Gastroesophageal sphincter (tissue), 4 donors: ENCODE results near the gene CXXC5. TPM values are rescaled to one million over a fixed set of nuclear protein-coding genes. Genes with fewer than 3 reads are reported as not detected.

Experiments
- ATAC-seq: fragments of 150-250 bp; one replicate; pipeline ENCODE4 v1.9.1; 2016; ENCODE audit warnings: mild to moderate bottlenecking, moderate library complexity
- H3K27ac ChIP-seq, 4 donors: fragments of 200-600 bp; sonication (generic) in 3 of 4; 1 replicate in 3 of 4; 2 replicates in 1 of 4; pipeline ENCODE4 v1.5.1; 2016 to 2019
- H3K27me3 ChIP-seq: fragments of 200-600 bp; sonication (generic); one replicate; pipeline ENCODE4 v1.5.1; 2019
- H3K36me3 ChIP-seq, 2 donors: fragments of 200-600 bp; sonication (generic); one replicate each; pipeline ENCODE4 v1.5.1; 2019; ENCODE audit warnings: control low read depth in 1 of 2
- H3K4me1 ChIP-seq, 3 donors: fragments of 200-600 bp; sonication (generic); 1 replicate in 2 of 3; 2 replicates in 1 of 3; pipeline ENCODE4 v1.5.1; 2016 to 2019; ENCODE audit warnings: control low read depth in 2 of 3
- H3K4me3 ChIP-seq, 2 donors: fragments of 200-600 bp; sonication (generic); one replicate each; pipeline ENCODE4 v1.5.1; 2019; ENCODE audit warnings: mild to moderate bottlenecking in 1 of 2, moderate library complexity in 1 of 2
- H3K9me3 ChIP-seq, 3 donors: fragments of 200-600 bp; sonication (generic); one replicate each; pipeline ENCODE4 v1.5.1; 2017 to 2019; ENCODE audit warnings: control low read depth in 2 of 3
- EP300 ChIP-seq: sonication (generic); formaldehyde crosslinking; IDR thresholded peaks from one replicate; pipeline ENCODE4 v1.6.1; 2017; ENCODE audit warnings: antibody characterized with exemption, mild to moderate bottlenecking
- POLR2A ChIP-seq, 2 donors: fragments of 450-650 bp; IDR thresholded peaks; one replicate each; pipeline ENCODE4 v1.6.1; 2017; ENCODE audit warnings: antibody characterized with exemption in 2 of 2, mild to moderate bottlenecking in 2 of 2, moderate library complexity in 1 of 2
- POLR2AphosphoS5 ChIP-seq: sonication (generic); formaldehyde crosslinking; IDR thresholded peaks from one replicate; pipeline ENCODE4 v1.6.1; 2017; ENCODE audit warnings: antibody characterized with exemption
- WGBS, 2 donors: methylation state at CpG; one replicate each; pipeline ENCODE4 v1.1.5; 2018; ENCODE audit warnings: low coverage in 1 of 2; 5-methylcytosine and 5-hydroxymethylcytosine counted together
- total RNA-seq, 4 donors: library from RNA; depleted of rRNA; stranded (reverse); fragments of >200 nt; gene quantifications; one replicate each; pipeline ENCODE4 v1.1.0, GENCODE V29; 2016
- TF ChIP-seq, protein P1 (sequence below), 4 experiments: fragments of 200-600 bp in 2 of 4; fragments of 450-650 bp in 2 of 4; sonication (generic) in 1 of 4; IDR thresholded peaks; one replicate each; pipeline ENCODE4 v1.5.1; 2017 to 2019; ENCODE audit warnings: antibody characterized with exemption in 4 of 4, mild to moderate bottlenecking in 2 of 4, moderate library complexity in 2 of 4

Gene CXXC5
- total RNA-seq, 4 donors from 2014 or later, result 30.0 to 50.7 (median 35.1) TPM

DNA sequence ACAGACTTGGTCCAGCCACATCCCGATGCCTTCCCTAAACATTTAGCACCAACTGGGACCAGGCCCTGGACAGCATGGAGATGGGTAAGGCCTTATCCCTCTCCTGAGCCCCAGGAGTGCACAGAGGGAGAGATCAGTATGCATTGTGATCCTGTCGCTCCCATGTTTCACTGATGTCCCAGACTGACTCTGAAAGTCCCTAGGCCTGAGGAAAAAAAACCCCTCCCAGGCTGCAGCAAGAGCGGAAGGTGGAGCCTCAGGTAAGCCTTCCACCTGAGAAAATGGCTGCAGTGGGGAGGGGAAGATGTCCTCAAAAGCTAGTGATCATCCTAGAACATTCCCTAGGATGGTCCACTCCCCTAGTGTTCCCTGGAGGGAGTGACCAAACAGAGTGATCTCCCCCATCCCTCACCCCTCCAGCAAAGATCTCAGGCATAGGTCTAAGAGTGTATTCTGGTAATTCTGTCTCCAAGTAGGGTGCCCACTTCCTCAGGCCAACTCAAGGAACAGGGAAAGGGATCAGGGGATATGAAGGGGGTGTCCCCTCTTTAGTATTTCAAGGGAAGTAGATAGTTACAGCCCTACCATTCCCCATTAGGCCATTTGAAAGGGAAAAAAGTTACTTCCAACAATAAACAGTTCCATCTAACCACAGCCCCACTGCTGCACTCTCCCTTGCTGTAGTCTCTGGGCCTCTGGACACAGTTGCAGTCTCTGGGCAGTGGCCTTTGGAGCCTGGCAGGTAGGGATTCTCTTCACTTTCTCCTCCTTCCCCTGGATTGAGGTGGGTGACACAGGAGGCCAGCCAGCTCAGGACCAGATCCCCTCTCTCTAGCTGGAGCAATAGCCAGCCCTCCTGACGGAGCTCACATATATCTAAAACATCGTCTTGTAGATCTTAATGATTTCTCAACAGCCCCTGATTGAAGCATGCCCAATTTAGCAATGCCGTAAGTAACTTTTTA, 6.8 kb upstream of the CXXC5 start:
- Histone ChIP-seq H3K36me3 (no peaks in the 10 kb centered on the region), H3K4me3 (no peak overlapping the region), H3K27me3 (no peaks in the 10 kb centered on the region), H3K4me1 (peaks cover 0 to 32% (median 18%) of the 10 kb centered on the region in 3 donors), H3K9me3 (no peaks in the 10 kb centered on the region), H3K27ac (no peak overlapping the region)
- WGBS, 2 donors, result 77 to 94% methylated on average over 4 to 5 of the region's 6 CpGs
- no peak for ATAC-seq
- TF ChIP-seq POLR2A (IDR thresholded peaks at IDR 0.05), result no peak
- TF ChIP-seq, protein P1, sequence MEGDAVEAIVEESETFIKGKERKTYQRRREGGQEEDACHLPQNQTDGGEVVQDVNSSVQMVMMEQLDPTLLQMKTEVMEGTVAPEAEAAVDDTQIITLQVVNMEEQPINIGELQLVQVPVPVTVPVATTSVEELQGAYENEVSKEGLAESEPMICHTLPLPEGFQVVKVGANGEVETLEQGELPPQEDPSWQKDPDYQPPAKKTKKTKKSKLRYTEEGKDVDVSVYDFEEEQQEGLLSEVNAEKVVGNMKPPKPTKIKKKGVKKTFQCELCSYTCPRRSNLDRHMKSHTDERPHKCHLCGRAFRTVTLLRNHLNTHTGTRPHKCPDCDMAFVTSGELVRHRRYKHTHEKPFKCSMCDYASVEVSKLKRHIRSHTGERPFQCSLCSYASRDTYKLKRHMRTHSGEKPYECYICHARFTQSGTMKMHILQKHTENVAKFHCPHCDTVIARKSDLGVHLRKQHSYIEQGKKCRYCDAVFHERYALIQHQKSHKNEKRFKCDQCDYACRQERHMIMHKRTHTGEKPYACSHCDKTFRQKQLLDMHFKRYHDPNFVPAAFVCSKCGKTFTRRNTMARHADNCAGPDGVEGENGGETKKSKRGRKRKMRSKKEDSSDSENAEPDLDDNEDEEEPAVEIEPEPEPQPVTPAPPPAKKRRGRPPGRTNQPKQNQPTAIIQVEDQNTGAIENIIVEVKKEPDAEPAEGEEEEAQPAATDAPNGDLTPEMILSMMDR (IDR thresholded peaks at IDR 0.05), result no peak
- TF ChIP-seq POLR2AphosphoS5, result no peak
- TF ChIP-seq EP300, result no peak

DNA sequence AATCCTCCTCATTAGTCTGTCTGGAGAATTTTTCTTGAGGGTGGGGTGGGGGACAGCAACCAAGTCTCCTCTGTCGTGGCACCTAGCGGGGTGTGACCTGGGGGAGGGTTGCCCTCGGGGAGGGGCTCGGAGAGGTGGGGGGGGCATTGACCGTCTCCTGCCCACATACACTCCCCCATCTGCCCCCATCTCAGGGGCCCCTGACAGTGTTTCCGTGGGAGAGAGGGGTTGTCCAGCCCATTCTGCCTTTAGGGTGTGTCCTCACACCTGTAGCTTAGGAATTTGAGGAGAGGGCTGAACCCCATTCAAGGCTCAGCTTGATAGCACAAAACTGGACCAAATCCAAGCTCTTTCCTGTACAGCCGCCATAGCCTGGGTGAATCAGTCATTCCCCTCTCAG, 5.9 kb upstream of the CXXC5 start:
- TF ChIP-seq, protein P1 (IDR thresholded peaks at IDR 0.05), result no peak
- TF ChIP-seq EP300, result no peak
- TF ChIP-seq POLR2AphosphoS5, result no peak
- no peak for TF ChIP-seq POLR2A (IDR thresholded peaks at IDR 0.05)
- WGBS, 2 donors, result 67% methylated on average over 1 of the region's 7 CpGs; no CpG with 5 or more reads in 1 of the 2 donors
- no peak overlapping the region for H3K27ac ChIP-seq

DNA sequence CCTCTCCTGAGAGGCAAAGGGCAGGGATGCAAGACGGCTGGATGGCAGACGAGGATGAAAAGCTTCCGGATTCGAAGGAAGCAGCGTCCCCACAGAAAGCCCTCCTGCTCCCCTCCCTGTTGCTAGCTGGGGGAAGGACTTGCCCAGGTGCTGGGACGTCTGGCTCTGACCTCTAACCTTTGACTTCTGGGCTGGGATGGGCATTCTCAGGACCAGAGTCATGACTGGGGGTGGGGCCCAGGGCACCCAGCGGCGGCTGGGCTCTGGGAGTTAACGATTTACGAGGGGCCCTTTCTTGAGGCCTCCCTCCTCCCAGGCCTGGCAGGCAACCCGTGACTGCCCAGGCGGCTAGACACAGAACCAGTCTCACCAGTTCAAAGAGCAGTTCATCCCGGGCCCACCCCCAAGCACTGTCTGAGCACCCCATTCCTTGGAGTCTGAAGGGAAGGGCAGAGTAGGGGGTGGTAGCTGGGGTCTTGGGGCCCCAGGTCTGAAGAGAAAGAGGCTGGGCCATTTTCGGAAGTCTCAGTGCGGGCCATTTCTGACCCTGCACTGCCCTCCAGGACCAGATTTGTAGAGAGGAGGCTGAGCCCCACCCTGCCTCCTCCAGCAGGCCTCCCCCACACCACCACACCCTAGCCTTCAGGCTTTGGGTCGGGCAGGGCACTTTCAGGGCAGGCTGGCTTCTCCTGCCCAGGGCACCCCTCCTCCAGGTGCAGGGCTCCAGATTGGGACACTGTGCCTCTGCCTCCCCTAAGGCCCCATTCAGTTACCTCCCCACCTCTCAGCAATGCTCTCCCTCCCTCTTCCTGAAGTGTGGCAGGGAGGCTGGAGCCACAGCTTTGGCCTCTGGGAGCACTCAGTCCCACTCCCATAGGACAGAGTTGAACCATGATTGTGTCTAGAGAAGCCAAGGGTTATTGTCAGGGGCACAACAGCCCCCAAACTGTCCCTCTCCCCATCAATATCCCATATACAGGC, 5.0 kb upstream of the CXXC5 start:
- Histone ChIP-seq H3K36me3 (no peaks in the 10 kb centered on the region), H3K4me3 (no peak overlapping the region), H3K4me1 (peaks cover 0 to 32% (median 18%) of the 10 kb centered on the region in 3 donors), H3K27ac (no peak overlapping the region), H3K27me3 (no peaks in the 10 kb centered on the region), H3K9me3 (no peaks in the 10 kb centered on the region)
- TF ChIP-seq, protein P1 (IDR thresholded peaks at IDR 0.05), result no peak
- TF ChIP-seq POLR2A (IDR thresholded peaks at IDR 0.05) (no peak), EP300 (no peak)
- ATAC-seq, result no peak
- WGBS, 2 donors, result no CpG with 5 or more reads among the region's 16 CpGs

More for the DNA sequence above, 5.9 kb upstream of the CXXC5 start:
- Histone ChIP-seq H3K9me3 (no peaks in the 10 kb centered on the region), H3K4me1 (peaks cover 0 to 31% (median 15%) of the 10 kb centered on the region in 3 donors), H3K4me3 (no peak overlapping the region), H3K27me3 (no peaks in the 10 kb centered on the region), H3K36me3 (no peaks in the 10 kb centered on the region)
- ATAC-seq, result no peak

DNA sequence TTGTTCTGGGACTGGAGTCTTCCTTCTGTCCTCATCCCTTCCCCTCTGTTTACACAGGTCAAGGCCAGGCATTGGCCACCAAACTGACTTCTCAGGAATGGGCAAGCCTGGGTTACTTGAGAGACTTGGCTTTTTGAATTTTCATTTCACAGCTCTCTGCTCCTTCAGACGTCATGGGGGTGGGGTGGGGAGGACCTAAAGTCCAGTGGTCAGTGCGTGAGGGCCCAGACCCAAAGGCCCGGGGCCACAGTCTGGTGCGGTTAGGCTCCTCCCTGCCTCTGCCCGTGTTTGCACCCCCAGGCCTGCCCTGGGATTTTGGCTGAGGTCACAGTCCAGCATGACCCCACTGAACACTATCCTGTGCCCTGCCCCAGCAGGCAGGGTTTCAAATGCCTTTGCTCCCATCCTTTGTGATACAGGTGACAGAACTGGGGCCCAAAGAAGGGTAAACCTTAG, 4.1 kb upstream of the CXXC5 start:
- no peak for TF ChIP-seq POLR2AphosphoS5
- TF ChIP-seq EP300, result no peak
- TF ChIP-seq, protein P1 (IDR thresholded peaks at IDR 0.05), result no peak
- no peak for TF ChIP-seq POLR2A (IDR thresholded peaks at IDR 0.05)
- Histone ChIP-seq H3K4me1 (peaks cover 0 to 27% (median 10%) of the 10 kb centered on the region in 3 donors), H3K9me3 (no peaks in the 10 kb centered on the region), H3K27ac (no peak overlapping the region), H3K27me3 (no peaks in the 10 kb centered on the region), H3K4me3 (no peak overlapping the region), H3K36me3 (no peaks in the 10 kb centered on the region)
- WGBS, 2 donors, result 92% methylated on average over 2 of the region's 5 CpGs; no CpG with 5 or more reads in 1 of the 2 donors
- no peak for ATAC-seq
